Measurements from ENCODE around the gene MSRB1. TPM values are rescaled to one million over a fixed set of nuclear protein-coding genes. Genes with fewer than 3 reads are reported as not detected.
"Not testable (repeated sequence)": the region's sequence is repeated elsewhere in the genome, so short reads cannot be mapped to it uniquely, and the experiment has no call there.

The MSRB1 gene
- total RNA-seq, 1 donor from 2014 or later = 39.2 TPM

- intact Hi-C loops (cut with DNase I) = no loop called here
- DNase-seq (ENCODE audit: low spot score) = no peak
These were observed 2.8 kb upstream of the MSRB1 start for GRCh38 chr16:1945559-1946391.

GRCh38 chr16:1944612-1945199, 1.7 kb upstream of the MSRB1 start:
- intact Hi-C loops (cut with DNase I) = loop anchor here (5.0 kb wide), 1 partner anchor 162 kb away; the partner anchor contains the start of genes NUBP2 and SPSB3
- no peak for DNase-seq (ENCODE audit: low spot score)

- intact Hi-C loops (cut with DNase I) = loop anchor here (5.0 kb wide), 1 partner anchor 160 kb away; the partner anchor contains the start of genes NUBP2 and SPSB3
- peak; percentile 91 for DNase-seq (ENCODE audit: low spot score)
These were observed 771 bp downstream of the MSRB1 start for GRCh38 chr16:1942047-1942809.

GRCh38 chr16:1941162-1942046, 1.6 kb downstream of the MSRB1 start:
- intact Hi-C loops (cut with DNase I) = loop anchor here (5.0 kb wide), 1 partner anchor 159 kb away; the partner anchor contains the start of genes NUBP2 and SPSB3
- no peak for DNase-seq (ENCODE audit: low spot score)

- DNase-seq (ENCODE audit: low spot score) = no peak
- intact Hi-C loops (cut with DNase I) = loop anchor here (5.0 kb wide), 1 partner anchor 158 kb away; the partner anchor contains the start of genes NUBP2 and SPSB3
These were observed 2.5 kb downstream of the MSRB1 start for GRCh38 chr16:1940273-1941161.

- DNase-seq (ENCODE audit: low spot score) = not testable (repeated sequence)
- intact Hi-C loops (cut with DNase I) = loop anchor here (5.0 kb wide), 1 partner anchor 158 kb away; the partner anchor contains the start of genes NUBP2 and SPSB3
These were observed 3.2 kb downstream of the MSRB1 start for GRCh38 chr16:1939833-1940232.

- no peak for DNase-seq (ENCODE audit: low spot score)
- intact Hi-C loops (cut with DNase I) = no loop called here
These were observed 4.1 kb downstream of the MSRB1 start for GRCh38 chr16:1938910-1939309.

- intact Hi-C loops (cut with DNase I) = no loop called here
- peak; percentile 91 for DNase-seq (ENCODE audit: low spot score)
These were observed 4.7 kb downstream of the MSRB1 start for GRCh38 chr16:1938316-1938715.

- intact Hi-C loops (cut with DNase I) = no loop called here
These were observed 6.0 kb downstream of the MSRB1 start for GRCh38 chr16:1936945-1937479.

GRCh38 chr16:1933097-1933661, 9.8 kb downstream of the MSRB1 start:
- intact Hi-C loops (cut with DNase I) = no loop called here
- no peak for DNase-seq (ENCODE audit: low spot score)

More at GRCh38 chr16:1936945-1937479, 6.0 kb downstream of the MSRB1 start:
- no peak for DNase-seq (ENCODE audit: low spot score)

GRCh38 chr16:1932050-1933028, 10.7 kb downstream of the MSRB1 start:
- DNase-seq (ENCODE audit: low spot score) = no peak
- intact Hi-C loops (cut with DNase I) = no loop called here

- no peak for DNase-seq (ENCODE audit: low spot score)
- intact Hi-C loops (cut with DNase I) = loop anchor here (2.0 kb wide), 1 partner anchor 68 kb away; no protein-coding TSS in a partner anchor
These were observed 12.7 kb downstream of the MSRB1 start for GRCh38 chr16:1930338-1930720.

GRCh38 chr16:1929578-1930337, 13.2 kb downstream of the MSRB1 start:
- intact Hi-C loops (cut with DNase I) = loop anchor here (2.0 kb wide), 1 partner anchor 67 kb away; no protein-coding TSS in a partner anchor
- DNase-seq (ENCODE audit: low spot score) = peak; percentile 96

- intact Hi-C loops (cut with DNase I) = no loop called here
- no peak for DNase-seq (ENCODE audit: low spot score)
These were observed 13.9 kb downstream of the MSRB1 start for GRCh38 chr16:1929105-1929504.

GRCh38 chr16:1926271-1926670, 16.7 kb downstream of the MSRB1 start:
- no peak for DNase-seq (ENCODE audit: low spot score)
- intact Hi-C loops (cut with DNase I) = no loop called here

All from cardiac septum (tissue), 1 donor.